Esophagus muscularis mucosa (tissue), 3 donors: Measurements from ENCODE around the gene PTPRN2.

Source experiments
- EP300 ChIP-seq: sonication (generic); formaldehyde crosslinking; IDR thresholded peaks from one replicate; pipeline ENCODE4 v1.6.1; 2017; ENCODE audit warnings: antibody characterized with exemption
- TF ChIP-seq, protein P1 (sequence below), 3 experiments: fragments of 200-600 bp in 2 of 3; fragments of 450-650 bp in 1 of 3; sonication (generic) in 2 of 3; IDR thresholded peaks; one replicate each; pipeline ENCODE4 v1.5.1; 2017 to 2019; ENCODE audit warnings: antibody characterized with exemption in 3 of 3, mild to moderate bottlenecking in 2 of 3, moderate library complexity in 1 of 3

DNA sequence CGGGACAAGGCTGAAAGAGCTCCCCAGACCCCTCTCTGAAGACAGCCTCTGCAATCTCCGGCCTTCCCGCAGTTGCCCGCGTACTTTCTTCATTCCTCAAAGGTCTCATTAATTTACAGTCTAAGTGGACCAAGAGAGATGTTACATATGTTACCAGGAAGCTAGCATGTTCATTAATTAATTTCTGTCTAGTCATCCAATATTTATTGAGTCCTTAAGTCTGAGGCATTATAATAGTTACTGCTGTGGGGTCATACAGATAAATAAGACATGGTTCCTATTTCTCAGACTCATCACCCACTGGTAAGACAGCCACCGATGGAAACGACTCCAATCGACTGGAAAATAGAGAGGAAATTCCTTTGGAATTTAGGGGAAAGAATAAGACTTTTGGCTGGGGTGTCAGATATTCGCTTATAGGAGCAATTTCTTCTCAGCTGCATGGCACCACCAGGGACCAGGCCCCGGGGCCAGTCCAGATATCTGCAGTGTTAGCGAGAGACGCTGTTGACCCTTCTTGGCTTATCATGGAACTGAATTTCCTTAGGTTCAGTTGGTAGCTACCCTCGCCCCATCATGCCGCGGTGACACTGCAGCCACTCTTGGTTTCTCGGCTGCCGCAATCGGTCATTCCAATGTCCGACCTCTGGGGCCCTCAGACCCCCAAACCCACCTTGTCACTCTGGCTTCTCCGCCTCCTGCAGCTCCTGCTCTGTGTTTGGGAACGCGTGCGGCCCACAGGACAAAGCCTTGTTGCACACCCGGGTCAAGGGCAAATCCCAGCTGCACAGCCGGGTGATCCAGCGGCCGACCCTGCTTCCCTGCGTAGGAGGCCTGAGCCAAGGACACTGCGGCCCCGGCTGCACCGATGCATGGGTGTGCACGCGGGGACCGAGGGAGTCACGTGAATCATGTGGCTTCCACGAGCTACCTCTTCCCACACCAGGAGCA lies 867.6 kb downstream of the PTPRN2 start:
- no peak for TF ChIP-seq EP300
- TF ChIP-seq, protein P1, sequence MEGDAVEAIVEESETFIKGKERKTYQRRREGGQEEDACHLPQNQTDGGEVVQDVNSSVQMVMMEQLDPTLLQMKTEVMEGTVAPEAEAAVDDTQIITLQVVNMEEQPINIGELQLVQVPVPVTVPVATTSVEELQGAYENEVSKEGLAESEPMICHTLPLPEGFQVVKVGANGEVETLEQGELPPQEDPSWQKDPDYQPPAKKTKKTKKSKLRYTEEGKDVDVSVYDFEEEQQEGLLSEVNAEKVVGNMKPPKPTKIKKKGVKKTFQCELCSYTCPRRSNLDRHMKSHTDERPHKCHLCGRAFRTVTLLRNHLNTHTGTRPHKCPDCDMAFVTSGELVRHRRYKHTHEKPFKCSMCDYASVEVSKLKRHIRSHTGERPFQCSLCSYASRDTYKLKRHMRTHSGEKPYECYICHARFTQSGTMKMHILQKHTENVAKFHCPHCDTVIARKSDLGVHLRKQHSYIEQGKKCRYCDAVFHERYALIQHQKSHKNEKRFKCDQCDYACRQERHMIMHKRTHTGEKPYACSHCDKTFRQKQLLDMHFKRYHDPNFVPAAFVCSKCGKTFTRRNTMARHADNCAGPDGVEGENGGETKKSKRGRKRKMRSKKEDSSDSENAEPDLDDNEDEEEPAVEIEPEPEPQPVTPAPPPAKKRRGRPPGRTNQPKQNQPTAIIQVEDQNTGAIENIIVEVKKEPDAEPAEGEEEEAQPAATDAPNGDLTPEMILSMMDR (IDR thresholded peaks at IDR 0.05) = no peak
